Brain microvascular endothelial cell (primary cell): ENCODE results near the gene COL6A5.

Source experiments
- DNase-seq: peaks from one replicate; pipeline ENCODE4 v3.0.0-alpha.2; 2020
- H3K27ac ChIP-seq: fragments of 250-450 bp; sonication (Bioruptor Pico); 2 replicates; pipeline ENCODE4 v1.5.1; 2020; ENCODE audit warnings: mild to moderate bottlenecking, moderate library complexity
- H3K27me3 ChIP-seq: fragments of 250-450 bp; sonication (Bioruptor Pico); replicated peaks from 2 replicates; pipeline ENCODE4 v1.5.1; 2020; ENCODE audit warnings: mild to moderate bottlenecking
- H3K36me3 ChIP-seq: fragments of 250-450 bp; sonication (Bioruptor Pico); replicated peaks from 2 replicates; pipeline ENCODE4 v1.5.1; 2020; ENCODE audit warnings: mild to moderate bottlenecking
- H3K4me3 ChIP-seq: 2 replicates; pipeline ENCODE4 v1.5.1; 2011; ENCODE audit warnings: low read depth, mild to moderate bottlenecking, control low read depth, low read length, moderate library complexity
- in situ Hi-C: cut with HindIII; loops from 2 replicates; pipeline ENCODE4 v1.10.0; 2017; ENCODE audit warnings: low sequenced_read_pairs, low pct_ligation_motif_present
- TF ChIP-seq, protein P1 (sequence below): IDR thresholded peaks from 2 replicates; pipeline ENCODE4 v1.5.1; 2011; ENCODE audit warnings: low read depth, mild to moderate bottlenecking, moderate library complexity, low read length, control low read depth, inconsistent platforms; ENCODE audit errors: missing control alignments

Gene COL6A5

DNA sequence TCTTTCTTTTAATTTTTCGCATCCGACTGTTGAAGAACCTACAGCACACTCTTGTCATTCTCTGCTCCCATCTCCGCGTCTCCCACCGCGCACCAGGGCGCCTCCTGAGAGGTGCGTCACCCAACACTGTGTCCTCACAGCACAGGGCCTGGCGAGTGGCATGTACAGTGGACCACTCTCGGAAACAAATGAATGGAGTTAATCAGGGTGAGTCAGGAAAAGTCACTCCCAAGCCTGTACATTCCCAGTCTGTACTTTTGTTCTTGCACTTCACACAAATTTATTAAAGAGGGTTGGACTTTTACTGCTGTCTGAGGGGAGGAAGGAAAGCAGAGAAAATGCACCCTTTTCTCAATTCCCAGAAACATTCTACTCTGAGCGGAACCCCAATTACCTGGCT is 172.1 kb downstream of the COL6A5 start:
- in situ Hi-C loops, result no loop called here
- no peak for DNase-seq
- Histone ChIP-seq H3K4me3 (no peak overlapping the region), H3K36me3 (no peaks in the 10 kb centered on the region), H3K27ac (no peak overlapping the region), H3K27me3 (peaks cover 15% of the 10 kb centered on the region)
- TF ChIP-seq, protein P1, sequence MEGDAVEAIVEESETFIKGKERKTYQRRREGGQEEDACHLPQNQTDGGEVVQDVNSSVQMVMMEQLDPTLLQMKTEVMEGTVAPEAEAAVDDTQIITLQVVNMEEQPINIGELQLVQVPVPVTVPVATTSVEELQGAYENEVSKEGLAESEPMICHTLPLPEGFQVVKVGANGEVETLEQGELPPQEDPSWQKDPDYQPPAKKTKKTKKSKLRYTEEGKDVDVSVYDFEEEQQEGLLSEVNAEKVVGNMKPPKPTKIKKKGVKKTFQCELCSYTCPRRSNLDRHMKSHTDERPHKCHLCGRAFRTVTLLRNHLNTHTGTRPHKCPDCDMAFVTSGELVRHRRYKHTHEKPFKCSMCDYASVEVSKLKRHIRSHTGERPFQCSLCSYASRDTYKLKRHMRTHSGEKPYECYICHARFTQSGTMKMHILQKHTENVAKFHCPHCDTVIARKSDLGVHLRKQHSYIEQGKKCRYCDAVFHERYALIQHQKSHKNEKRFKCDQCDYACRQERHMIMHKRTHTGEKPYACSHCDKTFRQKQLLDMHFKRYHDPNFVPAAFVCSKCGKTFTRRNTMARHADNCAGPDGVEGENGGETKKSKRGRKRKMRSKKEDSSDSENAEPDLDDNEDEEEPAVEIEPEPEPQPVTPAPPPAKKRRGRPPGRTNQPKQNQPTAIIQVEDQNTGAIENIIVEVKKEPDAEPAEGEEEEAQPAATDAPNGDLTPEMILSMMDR, result no peak

DNA sequence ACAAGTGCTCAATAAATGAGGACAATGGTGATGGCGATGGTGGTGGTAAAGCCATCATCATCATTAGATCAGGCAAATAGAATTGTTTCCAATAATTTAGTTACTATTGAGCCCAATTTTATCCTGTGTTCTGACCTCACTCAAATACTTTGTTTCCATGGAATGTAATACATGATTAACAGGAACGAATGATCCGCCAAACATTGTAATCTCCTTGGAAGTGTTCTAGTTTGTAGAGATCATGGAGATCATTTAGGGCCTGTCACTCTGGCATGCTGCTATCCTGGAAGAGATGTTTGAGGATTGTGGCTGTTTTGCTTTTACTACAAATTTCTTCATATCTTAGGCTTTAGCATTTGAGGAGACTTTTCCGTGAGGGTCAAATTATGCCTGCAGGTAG is 174.3 kb downstream of the COL6A5 start:
- Histone ChIP-seq H3K4me3 (no peak overlapping the region), H3K27me3 (peaks cover 15% of the 10 kb centered on the region), H3K27ac (no peak overlapping the region), H3K36me3 (no peaks in the 10 kb centered on the region)
- TF ChIP-seq, protein P1, result no peak
- in situ Hi-C loops, result no loop called here
- DNase-seq, result no peak

DNA sequence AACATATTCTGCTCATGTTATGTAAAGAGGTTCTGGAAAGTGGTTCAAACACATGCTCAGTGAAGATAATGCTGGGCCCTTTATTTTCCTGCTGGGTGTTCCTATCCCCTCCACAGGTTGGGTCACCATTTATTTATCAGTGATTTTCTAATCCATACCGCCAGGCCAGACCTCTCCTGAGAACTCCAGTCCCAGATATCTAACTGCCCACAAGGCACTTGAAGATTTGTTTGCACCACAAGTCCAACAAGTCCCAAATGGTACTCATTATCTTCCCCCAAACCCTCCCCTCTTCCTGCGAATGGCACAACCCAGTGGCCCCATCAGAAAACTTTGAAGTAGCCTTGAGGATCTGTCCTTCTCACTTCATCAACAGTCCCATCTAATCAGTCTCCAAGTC is 176.9 kb downstream of the COL6A5 start:
- peaks cover 4% of the 10 kb centered on the region for H3K27me3 ChIP-seq
- in situ Hi-C loops, result no loop called here
- DNase-seq, result no peak
- H3K36me3 ChIP-seq, result no peaks in the 10 kb centered on the region
- H3K27ac ChIP-seq, result no peak overlapping the region
- TF ChIP-seq, protein P1, result no peak
- no peak overlapping the region for H3K4me3 ChIP-seq

DNA sequence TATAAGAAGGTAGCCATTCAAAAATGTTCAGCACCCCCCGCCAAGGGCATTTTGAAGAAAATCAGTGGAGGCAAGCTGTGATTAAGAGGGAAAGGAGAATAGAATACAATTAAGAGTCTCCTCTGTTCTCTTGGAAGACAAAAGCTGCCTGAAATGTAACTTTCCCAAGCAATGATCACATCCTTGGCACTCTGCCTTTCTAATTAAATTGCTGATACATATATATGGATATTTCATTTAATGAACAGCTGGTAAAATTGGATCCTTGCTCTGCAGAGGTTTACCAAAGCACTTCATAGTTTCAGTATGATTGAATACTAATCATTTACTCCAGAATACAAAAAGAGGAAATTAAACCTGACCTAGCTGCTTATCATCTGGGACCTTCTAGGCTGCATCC is 182.0 kb downstream of the COL6A5 start:
- TF ChIP-seq, protein P1, result no peak
- no peak overlapping the region for H3K27ac ChIP-seq
- no peak for DNase-seq
- H3K4me3 ChIP-seq, result no peak overlapping the region
- in situ Hi-C loops, result no loop called here
- H3K27me3 ChIP-seq, result no peaks in the 10 kb centered on the region
- no peaks in the 10 kb centered on the region for H3K36me3 ChIP-seq

DNA sequence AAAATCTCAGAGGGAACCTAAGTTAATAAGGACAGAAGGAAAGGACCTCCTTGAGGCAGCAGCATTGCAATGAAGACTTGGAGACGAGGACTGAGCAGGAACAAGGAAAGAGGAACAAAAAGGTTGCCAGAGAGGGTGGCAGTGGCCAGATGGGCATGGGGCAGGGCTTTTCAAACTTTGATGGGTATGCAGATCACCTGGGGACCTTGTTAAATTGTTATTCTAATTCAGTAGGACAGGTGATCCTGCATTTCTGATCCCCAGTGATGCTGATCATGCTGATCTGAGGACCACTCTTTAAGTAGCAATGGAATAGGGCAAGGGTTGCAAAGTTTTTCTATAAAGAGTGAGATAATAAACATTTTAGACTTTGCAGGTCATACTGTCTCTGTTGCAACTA is 182.6 kb downstream of the COL6A5 start:
- no peaks in the 10 kb centered on the region for H3K27me3 ChIP-seq
- no peak overlapping the region for H3K4me3 ChIP-seq
- no peak overlapping the region for H3K27ac ChIP-seq
- TF ChIP-seq, protein P1, result no peak
- in situ Hi-C loops, result no loop called here
- no peaks in the 10 kb centered on the region for H3K36me3 ChIP-seq
- no peak for DNase-seq

DNA sequence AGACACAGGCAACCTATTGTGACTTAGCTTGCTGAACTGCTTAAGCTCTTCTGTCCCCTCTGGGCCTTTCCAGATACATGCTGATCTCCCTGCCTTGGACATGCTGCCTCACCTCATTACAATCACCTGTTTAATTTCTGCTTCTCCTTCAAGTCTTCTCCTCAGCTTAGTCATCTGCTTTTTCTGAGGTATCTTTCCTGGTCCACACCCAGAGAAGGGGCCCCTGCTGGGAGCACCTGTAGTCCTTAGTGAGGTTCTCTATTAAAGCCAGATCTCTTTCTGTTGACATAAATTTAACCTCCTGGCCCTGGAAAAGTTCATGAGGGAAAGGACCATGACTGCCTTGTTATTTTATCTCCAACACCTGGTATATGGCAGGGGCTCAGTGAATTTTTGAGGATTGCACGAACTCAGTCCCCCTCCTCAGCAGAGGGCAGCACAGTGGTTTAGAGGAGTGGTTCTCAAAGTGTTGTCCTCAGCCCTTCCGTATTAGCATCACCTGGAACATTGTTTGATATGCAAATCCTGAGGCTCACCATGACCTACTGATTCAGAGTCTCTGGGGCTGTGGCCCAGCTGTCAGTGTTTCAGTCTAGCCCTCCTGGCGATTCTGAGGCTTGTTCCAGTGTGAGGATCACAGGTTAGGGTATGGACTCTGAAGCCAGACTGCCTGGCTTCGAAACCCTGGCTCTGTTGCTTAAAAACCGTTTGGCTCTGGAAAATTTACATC is 184.2 kb downstream of the COL6A5 start:
- in situ Hi-C loops, result no loop called here
- no peak overlapping the region for H3K4me3 ChIP-seq

More for the DNA sequence above, 184.2 kb downstream of the COL6A5 start:
- no peak overlapping the region for H3K27ac ChIP-seq
- TF ChIP-seq, protein P1, result no peak
- no peaks in the 10 kb centered on the region for H3K27me3 ChIP-seq
- no peak for DNase-seq
- no peaks in the 10 kb centered on the region for H3K36me3 ChIP-seq
